GM06990 (cell line): Measurements from ENCODE around the gene EPC1.
"Not testable (repeated sequence)": the region's sequence is repeated elsewhere in the genome, so short reads cannot be mapped to it uniquely, and the experiment has no call there.

ENCODE experiments used
- DNase-seq: peaks from one replicate; pipeline ENCODE4 v3.0.0-alpha.2; 2011; ENCODE audit not compliant: insufficient read length; ENCODE audit errors: extremely low read depth
- H3K27me3 ChIP-seq: replicated peaks from 2 replicates; pipeline ENCODE4 v1.6.0; 2011; ENCODE audit warnings: low read length; ENCODE audit not compliant: control insufficient read depth, insufficient read depth
- H3K36me3 ChIP-seq: 2 replicates; pipeline ENCODE4 v1.5.1; 2011; ENCODE audit warnings: low read length; ENCODE audit not compliant: control insufficient read depth, insufficient read depth
- H3K4me3 ChIP-seq: replicated peaks from 2 replicates; pipeline ENCODE4 v1.5.1; 2011; ENCODE audit warnings: low read depth, mild to moderate bottlenecking, control low read depth, low read length
- CTCF ChIP-seq: IDR thresholded peaks from 2 replicates; pipeline ENCODE4 v1.5.1; 2011; ENCODE audit warnings: low read length, control low read depth, mild to moderate bottlenecking, inconsistent platforms; ENCODE audit not compliant: insufficient read depth, poor library complexity, severe bottlenecking

EPC1 gene

GRCh38 chr10:32237644-32238345, 109.2 kb downstream of the EPC1 start:
- no peak for DNase-seq
- no peak overlapping the region for H3K4me3 ChIP-seq
- TF ChIP-seq CTCF: no peak
- no peaks in the 10 kb centered on the region for H3K27me3 ChIP-seq
- no peaks in the 10 kb centered on the region for H3K36me3 ChIP-seq

GRCh38 chr10:32234471-32234870, 112.5 kb downstream of the EPC1 start:
- Histone ChIP-seq H3K4me3 (no peak overlapping the region), H3K36me3 (no peaks in the 10 kb centered on the region), H3K27me3 (no peaks in the 10 kb centered on the region)
- DNase-seq: no peak
- no peak for TF ChIP-seq CTCF

- H3K36me3 ChIP-seq, H3K27me3 ChIP-seq, H3K4me3 ChIP-seq, DNase-seq: not testable (repeated sequence)
Measured at GRCh38 chr10:32233375-32233774, 113.6 kb downstream of the EPC1 start.

- Histone ChIP-seq H3K27me3 (no peaks in the 10 kb centered on the region), H3K36me3 (no peaks in the 10 kb centered on the region), H3K4me3 (no peak overlapping the region)
- DNase-seq: no peak
- no peak for TF ChIP-seq CTCF
Measured at GRCh38 chr10:32232378-32232777, 114.6 kb downstream of the EPC1 start.

- not testable (repeated sequence) for H3K27me3 ChIP-seq, DNase-seq, H3K4me3 ChIP-seq, H3K36me3 ChIP-seq
Measured at GRCh38 chr10:32229788-32230187, 117.2 kb downstream of the EPC1 start.

GRCh38 chr10:32229170-32229569, 117.8 kb downstream of the EPC1 start:
- no peak for DNase-seq
- H3K27me3 ChIP-seq: no peaks in the 10 kb centered on the region
- H3K4me3 ChIP-seq: no peak overlapping the region
- no peaks in the 10 kb centered on the region for H3K36me3 ChIP-seq
- no peak for TF ChIP-seq CTCF

- no peaks in the 10 kb centered on the region for H3K36me3 ChIP-seq
- H3K4me3 ChIP-seq: no peak overlapping the region
- TF ChIP-seq CTCF: no peak
- DNase-seq: no peak
- H3K27me3 ChIP-seq: no peaks in the 10 kb centered on the region
Measured at GRCh38 chr10:32227802-32228201, 119.2 kb downstream of the EPC1 start.
